ENCODE measurements around the gene PDLIM1. TPM values are rescaled to one million over a fixed set of nuclear protein-coding genes. Genes with fewer than 3 reads are reported as not detected.

PDLIM1 gene
- 62.5 and 188 TPM in 2 replicates for total RNA-seq

DNA sequence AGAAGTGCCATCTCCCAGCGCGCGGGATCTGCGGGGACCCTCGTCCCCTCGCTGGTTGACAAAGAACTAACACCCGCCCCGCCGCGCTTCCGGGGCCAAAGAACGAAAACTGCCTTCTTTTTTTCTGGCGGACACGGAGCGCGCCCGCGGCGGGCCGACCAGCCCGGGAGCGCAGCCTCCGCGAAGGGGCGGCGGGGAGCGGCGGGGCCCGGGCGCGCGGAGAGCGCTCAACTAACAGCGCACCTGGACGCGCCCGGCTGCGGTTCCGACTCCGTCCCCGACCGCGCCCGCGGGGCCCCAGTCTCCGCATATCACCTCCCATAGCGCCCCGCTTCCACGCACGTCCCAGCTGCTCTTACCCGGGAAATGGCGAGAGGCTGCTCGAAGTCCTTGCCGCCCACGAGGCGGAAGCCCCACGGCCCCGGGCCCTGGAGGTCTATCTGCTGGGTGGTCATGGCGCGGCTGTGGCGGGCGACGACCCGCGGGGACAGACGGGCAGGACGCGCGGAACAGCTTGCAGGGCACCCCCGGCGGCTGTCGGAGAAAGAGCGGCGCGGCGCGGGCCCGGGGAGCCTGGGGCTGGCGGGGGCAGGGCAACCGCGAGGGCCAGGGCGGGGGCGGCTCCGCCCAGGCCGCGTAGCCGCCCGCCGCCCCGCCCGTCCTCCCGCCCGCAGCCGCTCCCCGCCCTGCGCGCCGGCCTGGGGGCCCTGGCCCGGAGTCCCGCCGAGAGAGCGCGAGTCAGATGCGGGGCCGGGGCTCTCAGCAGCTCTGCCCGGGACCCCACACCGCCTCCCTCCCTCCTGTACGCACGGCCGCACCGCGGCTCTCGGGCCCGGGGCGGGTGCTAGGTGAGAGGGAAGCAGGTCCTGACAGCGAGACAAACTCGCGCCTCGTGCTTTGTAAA lies at the start of gene PDLIM1:
TSS of gene PDLIM1 (minus strand) at position 543 of the 904 bp plus-strand sequence. CDS start at position 455, 88 bp downstream.
- peak; percentile 77 for DNase-seq

DNA sequence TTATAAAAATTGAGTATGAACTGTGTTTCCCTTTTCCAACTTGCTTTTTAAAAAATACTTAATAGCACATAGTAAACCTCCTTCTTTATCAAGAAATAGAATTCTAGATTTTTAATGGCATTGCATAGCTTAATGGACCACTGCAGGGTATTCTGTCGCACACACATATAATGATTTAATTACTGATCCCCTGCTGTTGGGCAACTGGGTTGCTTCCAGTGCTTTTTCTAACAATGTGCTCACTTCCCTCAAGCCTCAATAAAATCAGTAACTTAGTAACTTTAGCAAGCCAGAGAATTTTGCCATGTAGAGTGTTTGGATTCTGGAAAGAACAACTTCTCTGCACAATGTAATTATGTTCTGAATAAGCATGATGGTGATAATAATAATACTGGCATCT lies 49.1 kb upstream of the PDLIM1 start:
- DNase-seq, result no peak

- no peak for DNase-seq
Measured at GRCh38 chr10:95337423-95338160, 46.8 kb upstream of the PDLIM1 start.

DNA sequence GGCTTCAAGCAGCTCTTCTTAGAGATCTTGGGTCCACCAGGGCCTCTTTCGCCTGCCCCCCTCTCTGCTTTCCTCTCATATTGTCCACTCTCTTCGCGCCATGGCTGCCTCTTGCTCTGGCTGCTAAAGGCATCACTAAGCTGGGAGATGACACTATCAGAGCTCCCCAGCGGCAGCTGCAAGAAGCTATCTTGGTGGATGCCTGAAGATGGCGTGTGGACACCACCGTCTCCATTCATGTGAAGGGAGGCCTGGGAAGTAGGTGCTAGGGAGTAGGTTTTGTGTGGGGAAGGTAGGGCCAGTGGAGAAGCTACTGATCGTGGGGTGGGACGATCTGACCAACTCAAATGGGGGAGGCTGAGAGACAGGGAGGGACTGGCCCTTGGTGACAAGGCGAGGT lies 45.9 kb upstream of the PDLIM1 start:
- no peak for DNase-seq

GRCh38 chr10:95335933-95336699 lies 45.3 kb upstream of the PDLIM1 start:
- DNase-seq, result no peak

DNA sequence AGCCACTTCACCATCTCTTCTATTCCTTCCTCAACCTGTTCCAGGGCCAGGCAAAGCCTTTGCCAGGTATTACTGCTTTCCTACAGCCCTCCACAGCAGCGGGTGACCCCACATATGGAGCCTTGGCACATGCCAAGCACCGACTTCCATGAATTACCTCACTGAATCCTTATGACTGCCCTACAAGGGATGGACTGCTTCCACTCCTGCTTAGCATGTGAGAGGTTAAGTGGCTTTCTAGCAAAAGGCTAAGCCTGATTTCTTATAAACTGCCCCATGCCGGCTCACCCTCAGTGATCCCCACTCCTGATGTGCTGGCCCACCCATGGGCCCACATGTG lies 44.0 kb upstream of the PDLIM1 start:
- DNase-seq, result no peak

DNA sequence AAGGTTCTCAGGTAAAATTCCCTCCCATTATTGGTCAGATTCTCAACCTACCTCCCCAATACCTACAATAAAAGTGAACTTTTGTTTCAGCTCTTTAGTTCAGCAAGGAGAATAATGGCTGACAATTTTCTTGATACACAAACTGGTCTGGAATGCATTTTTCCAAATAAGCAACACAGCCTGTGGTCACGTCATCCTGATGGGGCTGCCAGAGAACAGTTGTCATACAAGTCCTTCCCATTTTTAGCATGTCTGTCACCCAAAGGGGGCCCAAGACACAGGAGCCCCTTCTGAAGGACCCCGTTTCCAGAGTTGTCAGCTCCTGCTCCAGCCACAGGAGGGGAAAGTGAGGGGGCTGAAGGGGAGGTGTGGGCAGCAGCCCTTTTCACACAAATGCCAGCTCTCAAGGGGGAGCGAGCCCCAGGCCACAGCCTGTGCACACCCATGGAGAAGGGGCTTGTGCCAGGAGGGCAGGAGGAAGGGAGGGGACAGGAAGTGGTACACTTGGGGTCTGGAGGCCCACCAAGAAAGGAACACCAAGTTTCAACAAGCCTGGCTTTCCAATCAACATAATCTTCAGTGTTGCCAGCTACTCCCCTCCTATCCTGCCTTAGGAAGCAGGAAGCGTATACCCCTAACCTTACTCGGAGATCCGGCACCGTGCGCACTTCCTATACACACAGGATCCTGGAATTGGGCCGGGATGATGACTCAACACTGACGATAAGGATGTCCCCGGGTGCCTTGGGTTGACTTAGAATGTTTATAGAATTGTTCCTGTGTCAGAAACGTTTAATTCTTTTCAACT lies 43.4 kb upstream of the PDLIM1 start:
- DNase-seq, result peak; percentile 95

DNA sequence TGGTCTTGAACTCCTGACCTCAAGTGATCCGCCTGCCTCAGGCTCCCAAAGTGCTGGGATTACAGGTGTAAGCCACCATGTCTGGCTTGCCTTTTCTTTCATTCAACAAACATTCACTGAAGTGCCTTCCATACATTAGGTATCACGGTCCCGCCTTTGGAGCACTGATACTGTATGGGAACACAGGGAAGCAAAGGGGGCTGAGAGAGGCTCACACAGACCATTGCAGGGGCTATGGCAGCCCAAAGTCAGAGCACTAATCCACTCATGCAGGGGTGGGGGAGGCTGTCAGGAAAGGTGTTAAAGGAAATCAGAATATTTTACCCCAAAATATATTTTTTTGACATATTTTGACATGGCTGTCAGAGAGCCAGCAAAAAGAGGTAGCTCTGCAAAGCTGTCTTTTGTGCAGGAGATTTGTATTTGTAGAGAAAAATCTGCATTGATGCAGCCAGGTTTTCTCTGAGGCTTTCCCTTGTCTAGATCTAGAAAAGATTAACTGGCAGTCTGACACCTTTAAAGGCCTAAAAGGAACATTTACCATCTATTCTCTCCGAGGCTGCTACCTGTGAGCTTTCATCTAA lies 42.0 kb upstream of the PDLIM1 start:
- DNase-seq, result no peak

DNA sequence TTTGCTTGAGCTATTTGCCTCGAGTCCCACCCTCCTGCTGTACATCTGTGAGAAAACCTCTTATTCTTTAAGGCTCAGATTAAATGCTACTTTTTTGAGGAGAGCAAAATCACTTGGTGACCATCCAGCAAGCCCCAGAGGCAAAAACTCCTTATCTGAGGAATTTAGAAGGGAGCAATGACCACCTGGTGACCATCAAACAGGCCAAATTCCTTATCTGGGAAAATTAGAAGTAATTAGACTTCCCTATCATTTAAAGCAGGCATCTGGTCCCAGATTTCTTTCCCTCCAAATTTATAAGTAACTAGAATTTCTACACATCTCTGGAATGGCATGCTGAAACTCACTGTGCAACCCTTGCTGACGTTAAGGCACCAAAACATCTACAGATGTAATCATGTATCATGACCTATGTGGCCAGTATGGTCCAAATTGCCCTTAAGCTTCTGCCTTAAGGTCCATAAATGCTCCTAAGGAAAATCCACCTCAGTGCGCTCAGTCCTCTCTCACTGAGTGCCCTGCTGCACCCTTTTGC lies 40.9 kb upstream of the PDLIM1 start:
- DNase-seq, result no peak

DNA sequence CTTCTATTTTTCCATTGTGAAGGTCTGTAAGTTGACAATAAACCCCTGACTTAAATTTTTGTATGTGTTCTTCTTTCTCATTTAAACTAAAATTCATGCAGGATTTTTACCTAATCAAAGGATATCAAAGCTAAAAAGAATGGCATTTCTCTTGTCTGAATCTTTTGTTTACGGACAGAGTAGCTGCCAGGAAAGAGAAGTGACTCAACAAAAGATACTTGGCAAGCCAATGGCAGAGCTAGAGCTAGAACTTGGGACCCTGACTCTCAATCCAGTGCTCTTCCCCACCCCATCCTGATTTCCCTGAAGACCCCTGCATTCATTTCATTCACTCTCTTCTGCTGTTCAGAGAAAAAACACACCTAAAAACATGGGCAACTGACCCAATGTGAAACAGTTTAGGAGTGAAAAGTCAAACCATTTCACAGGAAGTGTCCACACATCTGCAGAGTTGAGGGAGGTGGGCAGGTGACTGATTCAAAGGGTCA lies 40.2 kb upstream of the PDLIM1 start:
- peak; percentile 58 for DNase-seq

GRCh38 chr10:95329296-95329695 lies 38.5 kb upstream of the PDLIM1 start:
- no peak for DNase-seq

DNA sequence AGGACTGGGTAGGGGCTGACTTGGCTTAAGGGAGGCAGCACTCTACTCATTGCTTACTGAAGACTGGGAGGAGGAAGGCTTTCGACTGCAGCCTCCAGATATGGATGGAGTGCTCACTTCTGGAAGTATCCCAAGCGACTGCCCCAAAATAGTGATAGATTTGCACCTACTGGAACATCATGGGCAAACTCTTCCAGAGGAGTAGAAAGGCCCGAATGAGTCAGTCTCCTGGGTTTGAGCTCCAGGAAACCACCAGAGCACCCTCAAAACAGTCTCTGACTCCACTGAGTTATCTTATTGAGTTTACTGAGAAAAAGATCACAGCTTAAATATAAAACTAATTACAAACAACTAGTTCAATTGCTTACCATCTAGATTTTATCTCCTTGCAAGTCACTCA lies 37.2 kb upstream of the PDLIM1 start:
- no peak for DNase-seq

DNA sequence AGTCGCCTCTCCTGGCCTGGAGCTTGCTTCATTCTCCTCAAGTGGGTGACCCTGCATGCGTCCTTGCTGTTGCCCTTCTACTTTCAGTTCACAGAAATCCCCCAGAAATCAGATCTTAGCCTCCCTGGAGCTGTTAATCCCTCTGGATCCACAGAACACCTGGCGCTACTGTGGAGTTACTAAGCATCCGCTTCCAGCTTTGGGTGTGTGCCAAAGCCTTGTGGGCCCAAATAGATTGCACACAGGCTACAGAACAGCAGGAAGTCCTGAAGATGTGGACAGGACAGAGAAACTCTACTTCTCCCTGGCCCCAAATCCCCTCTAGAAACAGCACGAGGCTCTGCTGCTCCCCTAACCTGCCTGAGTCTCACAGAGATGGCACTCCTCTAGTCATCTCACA lies 36.6 kb upstream of the PDLIM1 start:
- DNase-seq, result peak; percentile 78

DNA sequence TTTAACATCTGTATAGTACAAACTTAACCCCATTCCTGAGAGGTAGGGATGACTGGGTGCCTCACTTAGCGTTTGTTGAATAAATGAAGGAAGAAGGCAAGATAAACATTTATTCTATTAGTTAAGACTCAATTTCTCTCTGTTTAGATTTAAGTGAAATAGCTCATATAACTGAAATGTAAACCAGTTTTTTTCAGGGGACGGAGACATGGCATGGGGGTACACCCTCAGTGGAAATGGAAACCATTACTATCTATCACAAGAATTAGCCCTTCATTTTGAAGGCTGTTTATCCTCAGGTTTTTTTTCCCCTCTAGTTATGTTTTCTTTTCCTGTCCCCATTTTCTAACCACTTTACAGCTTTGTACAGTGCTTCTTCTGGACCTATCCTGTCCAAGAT lies 35.6 kb upstream of the PDLIM1 start:
- DNase-seq, result no peak

GRCh38 chr10:95325863-95326262 lies 35.1 kb upstream of the PDLIM1 start:
- DNase-seq, result no peak

DNA sequence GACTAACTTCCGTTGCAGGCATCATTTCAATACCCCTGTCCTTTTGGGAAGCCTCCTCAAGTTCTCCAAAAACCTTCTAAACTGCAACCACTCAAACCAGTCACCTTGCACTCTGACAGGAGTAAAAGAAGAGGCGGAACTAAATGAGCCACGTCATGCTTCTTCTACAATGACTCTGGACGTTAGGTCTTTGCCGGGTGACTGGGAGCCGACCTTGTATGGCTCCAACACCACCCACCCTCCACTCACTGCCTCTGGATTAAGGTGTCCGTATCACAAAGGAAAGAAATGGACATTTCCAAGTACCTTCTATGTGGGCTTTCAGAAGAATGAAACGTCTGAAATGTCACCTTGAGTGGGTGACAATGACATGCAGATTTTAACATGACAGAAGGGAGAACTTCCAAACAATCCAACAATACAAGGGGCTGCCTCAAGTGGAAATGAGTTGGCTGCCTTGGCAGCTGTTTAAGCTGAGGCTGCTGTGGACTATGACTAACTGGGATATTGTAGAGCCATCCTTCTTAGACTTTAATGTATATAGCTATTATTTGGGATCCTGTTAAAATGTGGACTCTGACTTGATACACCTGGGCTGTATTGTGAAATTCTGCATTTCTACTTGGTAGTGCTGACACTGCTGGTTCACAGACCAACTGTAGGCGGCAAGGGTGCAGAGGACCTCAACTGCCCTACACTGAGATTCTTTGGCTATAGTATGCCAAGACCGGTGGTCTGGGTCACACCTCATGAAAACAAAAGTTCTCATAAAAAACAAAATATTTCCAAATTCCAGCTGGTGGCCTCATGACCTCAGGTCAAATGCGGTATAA lies 33.8 kb upstream of the PDLIM1 start:
- DNase-seq, result peak; percentile 26

DNA sequence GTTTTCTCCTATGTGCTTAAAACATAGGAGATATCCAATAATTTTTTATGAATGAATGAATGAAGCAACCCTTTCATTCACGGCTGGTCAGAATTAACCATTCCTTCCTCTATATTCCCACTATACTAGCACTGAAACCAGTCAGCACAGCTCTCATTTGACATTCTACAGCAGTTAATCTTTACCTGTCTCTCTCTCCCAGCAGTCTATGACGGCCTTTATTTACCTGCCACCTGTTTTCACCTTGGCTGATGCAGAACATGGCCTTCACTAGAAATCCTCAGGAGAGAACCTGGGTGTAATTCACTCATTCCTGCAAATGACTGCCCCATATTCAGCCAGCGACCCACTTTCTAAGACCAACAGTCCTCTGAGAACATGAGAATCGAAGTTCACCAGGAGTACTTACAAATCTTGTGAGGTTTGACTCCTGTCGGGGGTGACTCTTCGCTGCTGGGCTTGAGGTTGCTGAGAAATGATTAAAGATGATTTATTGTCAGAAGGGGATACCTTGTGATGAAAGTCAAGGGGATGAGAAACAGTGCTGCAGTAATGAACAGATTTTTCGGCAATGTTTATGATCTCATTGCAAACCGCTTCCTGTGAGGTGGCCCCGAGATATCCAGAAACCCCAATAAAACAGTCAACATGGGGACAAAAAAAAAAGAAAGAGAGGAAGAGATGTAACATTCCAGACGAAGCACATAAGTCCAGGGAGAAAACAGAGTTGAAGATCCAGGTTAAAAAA lies 30.9 kb upstream of the PDLIM1 start:
- DNase-seq, result no peak

GRCh38 chr10:95319239-95319638 lies 28.4 kb upstream of the PDLIM1 start:
- DNase-seq, result no peak

DNA sequence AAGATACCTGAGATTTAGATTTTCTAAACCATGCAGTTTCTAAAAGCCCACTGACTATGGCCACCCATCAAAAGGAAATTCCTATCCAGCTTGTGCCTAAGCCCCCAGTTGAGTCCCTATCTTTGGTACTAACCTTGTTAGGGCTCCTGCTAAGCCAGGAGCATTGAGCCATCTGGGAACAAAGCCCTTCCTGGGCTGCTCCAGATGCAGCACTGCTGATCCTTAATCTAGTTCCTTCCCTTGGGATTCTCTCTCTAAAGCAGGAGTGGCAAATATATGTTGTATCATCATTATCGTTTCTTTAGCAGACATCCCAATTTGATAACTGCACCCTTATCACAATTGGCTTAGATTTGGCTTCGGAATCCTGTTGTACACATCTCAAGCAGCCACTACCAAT lies 24.7 kb upstream of the PDLIM1 start:
- DNase-seq, result no peak
